Esophagus muscularis mucosa (tissue), 4 donors: ENCODE measurements around the gene AGAP1. TPM values are rescaled to one million over a fixed set of nuclear protein-coding genes. Genes with fewer than 3 reads are reported as not detected.

Experiments
- DNase-seq: peaks from one replicate; pipeline ENCODE4 v3.0.0-alpha.2; 2017; ENCODE audit errors: extremely low spot score
- H3K27ac ChIP-seq, 4 donors: fragments of 200-600 bp; sonication (generic); replicated peaks in 1 of 4; 1 replicate in 3 of 4; 2 replicates in 1 of 4; pipeline ENCODE4 v1.5.1; 2016 to 2019; ENCODE audit warnings: mild to moderate bottlenecking in 1 of 4
- H3K27me3 ChIP-seq, 4 donors: fragments of 200-600 bp; sonication (generic); one replicate each; pipeline versions ENCODE4 v1.5.1 to v1.6.0; 2016 to 2019
- H3K36me3 ChIP-seq, 4 donors: fragments of 200-600 bp; sonication (generic); one replicate each; pipeline ENCODE4 v1.5.1; 2016 to 2019
- H3K4me1 ChIP-seq, 4 donors: fragments of 200-600 bp; sonication (generic); one replicate each; pipeline ENCODE4 v1.5.1; 2016 to 2019
- H3K4me3 ChIP-seq, 4 donors: fragments of 200-600 bp; sonication (generic); 1 replicate in 2 of 4; 2 replicates in 2 of 4; pipeline ENCODE4 v1.5.1; 2016 to 2019; ENCODE audit warnings: mild to moderate bottlenecking in 4 of 4, moderate library complexity in 1 of 4
- H3K9me3 ChIP-seq, 4 donors: fragments of 200-600 bp; sonication (generic); 1 replicate in 3 of 4; 2 replicates in 1 of 4; pipeline ENCODE4 v1.5.1; 2016 to 2019
- EP300 ChIP-seq: sonication (generic); formaldehyde crosslinking; IDR thresholded peaks from one replicate; pipeline ENCODE4 v1.6.1; 2017; ENCODE audit warnings: antibody characterized with exemption
- POLR2A ChIP-seq: fragments of 450-650 bp; IDR thresholded peaks from one replicate; pipeline ENCODE4 v1.6.1; 2017; ENCODE audit warnings: antibody characterized with exemption, moderate library complexity, mild to moderate bottlenecking, low read depth
- POLR2AphosphoS5 ChIP-seq, 2 donors: sonication (generic); formaldehyde crosslinking; IDR thresholded peaks; one replicate each; pipeline ENCODE4 v1.6.1; 2017; ENCODE audit warnings: antibody characterized with exemption in 2 of 2
- WGBS: methylation state at CpG from one replicate; pipeline ENCODE4 v1.1.5; 2018; 5-methylcytosine and 5-hydroxymethylcytosine counted together
- intact Hi-C: fragments of 100-400 bp; cut with DNase I; formaldehyde crosslinking; loops from one replicate; pipeline ENCODE4 v1.15.1; 2023
- total RNA-seq, 4 donors: library from RNA; depleted of rRNA; stranded (reverse); fragments of >200 nt; gene quantifications; one replicate each; pipeline versions ENCODE4 v1.1.0 to v1.2.1, GENCODE V29; 2016
- TF ChIP-seq, protein P1 (sequence below), 3 experiments: fragments of 200-600 bp in 2 of 3; fragments of 450-650 bp in 1 of 3; sonication (generic) in 2 of 3; IDR thresholded peaks; one replicate each; pipeline ENCODE4 v1.5.1; 2017 to 2019; ENCODE audit warnings: antibody characterized with exemption in 3 of 3, mild to moderate bottlenecking in 2 of 3, moderate library complexity in 1 of 3

AGAP1 gene
- total RNA-seq, 4 donors from 2014 or later, result 37.9 to 62.4 (median 47.2) TPM

DNA sequence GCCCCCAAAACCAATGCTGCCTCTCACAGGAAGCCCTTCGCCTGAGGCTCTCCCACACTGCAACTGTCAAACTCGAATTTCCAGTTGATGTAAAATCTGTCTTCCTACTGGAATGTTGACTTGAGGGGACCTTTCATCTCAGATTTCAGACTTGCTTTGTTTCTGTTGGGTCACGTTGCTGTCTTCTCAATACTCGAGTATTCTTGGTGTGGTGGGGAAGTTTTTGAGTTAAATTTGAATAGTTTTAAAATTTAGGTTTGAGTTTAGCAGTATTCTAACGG, 50.8 kb downstream of the AGAP1 start:
- intact Hi-C loops, result no loop called here

GRCh38 chr2:235545339-235546150, 51.7 kb downstream of the AGAP1 start:
- TF ChIP-seq, protein P1, sequence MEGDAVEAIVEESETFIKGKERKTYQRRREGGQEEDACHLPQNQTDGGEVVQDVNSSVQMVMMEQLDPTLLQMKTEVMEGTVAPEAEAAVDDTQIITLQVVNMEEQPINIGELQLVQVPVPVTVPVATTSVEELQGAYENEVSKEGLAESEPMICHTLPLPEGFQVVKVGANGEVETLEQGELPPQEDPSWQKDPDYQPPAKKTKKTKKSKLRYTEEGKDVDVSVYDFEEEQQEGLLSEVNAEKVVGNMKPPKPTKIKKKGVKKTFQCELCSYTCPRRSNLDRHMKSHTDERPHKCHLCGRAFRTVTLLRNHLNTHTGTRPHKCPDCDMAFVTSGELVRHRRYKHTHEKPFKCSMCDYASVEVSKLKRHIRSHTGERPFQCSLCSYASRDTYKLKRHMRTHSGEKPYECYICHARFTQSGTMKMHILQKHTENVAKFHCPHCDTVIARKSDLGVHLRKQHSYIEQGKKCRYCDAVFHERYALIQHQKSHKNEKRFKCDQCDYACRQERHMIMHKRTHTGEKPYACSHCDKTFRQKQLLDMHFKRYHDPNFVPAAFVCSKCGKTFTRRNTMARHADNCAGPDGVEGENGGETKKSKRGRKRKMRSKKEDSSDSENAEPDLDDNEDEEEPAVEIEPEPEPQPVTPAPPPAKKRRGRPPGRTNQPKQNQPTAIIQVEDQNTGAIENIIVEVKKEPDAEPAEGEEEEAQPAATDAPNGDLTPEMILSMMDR (IDR thresholded peaks at IDR 0.05), result no peak
- TF ChIP-seq POLR2A, result no peak
- TF ChIP-seq EP300, result no peak
- no peak for TF ChIP-seq POLR2AphosphoS5 (IDR thresholded peaks at IDR 0.05)
- no peaks in the 10 kb centered on the region for H3K27me3 ChIP-seq
- no peak overlapping the region for H3K4me3 ChIP-seq
- peaks cover 0 to 19% (median 17%) of the 10 kb centered on the region in 4 donors for H3K4me1 ChIP-seq
- intact Hi-C loops, result no loop called here
- no peaks in the 10 kb centered on the region for H3K36me3 ChIP-seq
- no peak for DNase-seq
- no peaks in the 10 kb centered on the region for H3K9me3 ChIP-seq
- 62% methylated on average over 11 of the region's 11 CpGs for WGBS
- H3K27ac ChIP-seq, result no peak overlapping the region

More for the DNA sequence above, 50.8 kb downstream of the AGAP1 start:
- no peak overlapping the region for H3K27ac ChIP-seq
- 92% methylated on average over 5 of the region's 5 CpGs for WGBS
- peaks cover 0 to 19% (median 17%) of the 10 kb centered on the region in 4 donors for H3K4me1 ChIP-seq
- H3K36me3 ChIP-seq, result no peaks in the 10 kb centered on the region
- DNase-seq, result no peak
- no peaks in the 10 kb centered on the region for H3K27me3 ChIP-seq
- H3K9me3 ChIP-seq, result no peaks in the 10 kb centered on the region
- TF ChIP-seq, protein P1 (IDR thresholded peaks at IDR 0.05), result no peak
- TF ChIP-seq POLR2A (no peak), POLR2AphosphoS5 (IDR thresholded peaks at IDR 0.05) (no peak), EP300 (no peak)
- H3K4me3 ChIP-seq, result no peak overlapping the region

DNA sequence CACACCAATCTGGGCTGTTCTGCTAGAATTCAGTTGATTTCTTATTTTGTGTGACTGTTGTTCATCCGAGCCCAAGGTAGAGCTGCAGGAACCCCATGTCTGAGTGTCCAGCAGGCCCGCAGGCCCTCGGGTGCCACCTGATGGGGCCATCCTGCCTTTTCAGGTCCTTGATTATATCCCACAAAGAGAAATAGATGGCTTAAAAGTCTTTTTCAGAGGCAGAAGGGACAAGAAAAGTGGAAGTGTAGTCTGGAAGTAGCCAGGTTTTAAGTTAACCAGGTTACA, 52.2 kb downstream of the AGAP1 start:
- Histone ChIP-seq H3K9me3 (no peaks in the 10 kb centered on the region), H3K36me3 (no peaks in the 10 kb centered on the region), H3K27me3 (no peaks in the 10 kb centered on the region), H3K27ac (no peak overlapping the region), H3K4me1 (peaks cover 0 to 20% (median 18%) of the 10 kb centered on the region in 4 donors), H3K4me3 (no peak overlapping the region)
- 90% methylated on average over 3 of the region's 3 CpGs for WGBS
- no peak for DNase-seq
- intact Hi-C loops, result no loop called here
- TF ChIP-seq, protein P1 (IDR thresholded peaks at IDR 0.05), result no peak
- TF ChIP-seq EP300 (no peak), POLR2A (no peak), POLR2AphosphoS5 (IDR thresholded peaks at IDR 0.05) (no peak)

- Histone ChIP-seq H3K4me1 (peaks cover 2 to 23% (median 21%) of the 10 kb centered on the region in 4 donors), H3K27me3 (no peaks in the 10 kb centered on the region), H3K4me3 (no peak overlapping the region), H3K36me3 (no peaks in the 10 kb centered on the region), H3K9me3 (no peaks in the 10 kb centered on the region), H3K27ac (no peak overlapping the region)
- 85% methylated on average over 9 of the region's 9 CpGs for WGBS
- intact Hi-C loops, result no loop called here
- TF ChIP-seq EP300 (no peak), POLR2A (no peak), POLR2AphosphoS5 (IDR thresholded peaks at IDR 0.05) (no peak)
- TF ChIP-seq, protein P1 (IDR thresholded peaks at IDR 0.05), result no peak
- no peak for DNase-seq
Measured at GRCh38 chr2:235546436-235546835, 52.6 kb downstream of the AGAP1 start.
